ENCODE data around the gene SV2A. TPM values are rescaled to one million over a fixed set of nuclear protein-coding genes. Genes with fewer than 3 reads are reported as not detected.
A peak's percentile ranks its signal among the peaks of the same experiment; 100 is the strongest.

The SV2A gene
- polyA plus RNA-seq, 1 experiment = 25.4 TPM

GRCh38 chr1:149927056-149927562 lies 9.5 kb upstream of the SV2A start:
- POLR2A ChIA-PET = no interaction called here
- Histone ChIP-seq H3K27me3 (ENCODE audit: control insufficient read depth, insufficient read depth, low read length) (no peaks in the 10 kb centered on the region), H3K4me3 (ENCODE audit: low read depth, low read length) (peak overlapping the region; percentile 92), H3K36me3 (ENCODE audit: control insufficient read depth, insufficient read depth, low read length) (peaks cover 30% of the 10 kb centered on the region)
- CTCF ChIA-PET = no interaction called here
- no peak for DNase-seq (ENCODE audit: low read depth)
- TF ChIP-seq CTCF (IDR thresholded peaks at IDR 0.05; ENCODE audit: insufficient read depth, low read depth, low read length) = no peak

- Histone ChIP-seq H3K4me3 (ENCODE audit: low read depth, low read length) (peak overlapping the region; percentile 92; the same call in 1 of the 2 replicates), H3K27me3 (ENCODE audit: control insufficient read depth, insufficient read depth, low read length) (no peaks in the 10 kb centered on the region), H3K36me3 (ENCODE audit: control insufficient read depth, insufficient read depth, low read length) (peaks cover 30% of the 10 kb centered on the region)
- TF ChIP-seq CTCF (IDR thresholded peaks at IDR 0.05; ENCODE audit: insufficient read depth, low read depth, low read length) = no peak
- ChIA-PET POLR2A (no interaction called here), CTCF (no interaction called here)
- DNase-seq (ENCODE audit: low read depth) = no peak
Measured at GRCh38 chr1:149926296-149926695, 8.7 kb upstream of the SV2A start.

GRCh38 chr1:149925751-149926150 lies 8.1 kb upstream of the SV2A start:
- Histone ChIP-seq H3K27me3 (ENCODE audit: control insufficient read depth, insufficient read depth, low read length) (no peaks in the 10 kb centered on the region), H3K4me3 (ENCODE audit: low read depth, low read length) (no peak overlapping the region), H3K36me3 (ENCODE audit: control insufficient read depth, insufficient read depth, low read length) (peaks cover 30% of the 10 kb centered on the region)
- ChIA-PET CTCF (no interaction called here), POLR2A (interaction anchor here (0.6 kb wide), 1 partner anchor 85 kb away, joined by 3 read pairs; the partner anchor contains the start of gene OTUD7B)
- no peak for TF ChIP-seq CTCF (IDR thresholded peaks at IDR 0.05; ENCODE audit: insufficient read depth, low read depth, low read length)
- DNase-seq (ENCODE audit: low read depth) = no peak

GRCh38 chr1:149925345-149925744 lies 7.7 kb upstream of the SV2A start:
- no peak for TF ChIP-seq CTCF (IDR thresholded peaks at IDR 0.05; ENCODE audit: insufficient read depth, low read depth, low read length)
- ChIA-PET CTCF (no interaction called here), POLR2A (interaction anchor here (0.6 kb wide), 1 partner anchor 85 kb away, joined by 3 read pairs; the partner anchor contains the start of gene OTUD7B)
- no peaks in the 10 kb centered on the region for H3K27me3 ChIP-seq (ENCODE audit: control insufficient read depth, insufficient read depth, low read length)
- H3K36me3 ChIP-seq (ENCODE audit: control insufficient read depth, insufficient read depth, low read length) = peaks cover 30% of the 10 kb centered on the region
- no peak for DNase-seq (ENCODE audit: low read depth)
- no peak overlapping the region for H3K4me3 ChIP-seq (ENCODE audit: low read depth, low read length)

GRCh38 chr1:149923626-149924025 lies 6.0 kb upstream of the SV2A start:
- DNase-seq (ENCODE audit: low read depth) = no peak
- no peak overlapping the region for H3K4me3 ChIP-seq (ENCODE audit: low read depth, low read length)
- CTCF ChIA-PET = no interaction called here
- H3K36me3 ChIP-seq (ENCODE audit: control insufficient read depth, insufficient read depth, low read length) = peaks cover 28% of the 10 kb centered on the region
- TF ChIP-seq CTCF (IDR thresholded peaks at IDR 0.05; ENCODE audit: insufficient read depth, low read depth, low read length) = no peak
- POLR2A ChIA-PET = no interaction called here
- H3K27me3 ChIP-seq (ENCODE audit: control insufficient read depth, insufficient read depth, low read length) = no peaks in the 10 kb centered on the region

Measured in BJ (cell line).